ENCODE measurements around the gene LGALS7.
"Not testable (repeated sequence)": the region's sequence is repeated elsewhere in the genome, so short reads cannot be mapped to it uniquely, and the experiment has no call there.

LGALS7 gene

GRCh38 chr19:38754196-38754595, 19.1 kb downstream of the LGALS7 start:
- not testable (repeated sequence) for H3K4me1 ChIP-seq (ENCODE audit: control insufficient read depth in 1 of 2, insufficient read depth in 2 of 2, low read length in 2 of 2); H3K36me3 ChIP-seq (ENCODE audit: control insufficient read depth in 1 of 2, insufficient read depth in 2 of 2, low read length in 2 of 2); H3K9ac ChIP-seq (ENCODE audit: low read depth in 1 of 2, low read length in 2 of 2); H3K9me3 ChIP-seq (ENCODE audit: control insufficient read depth in 1 of 2, low read length in 2 of 2); H3K4me3 ChIP-seq (ENCODE audit: low read depth in 1 of 2, low read length in 2 of 2); H3K27ac ChIP-seq (ENCODE audit: low read depth, low read length); H3K27me3 ChIP-seq (ENCODE audit: control insufficient read depth in 1 of 2, insufficient read depth in 2 of 2, low read length in 2 of 2)

- H3K27ac ChIP-seq (ENCODE audit: low read depth, low read length); H3K27me3 ChIP-seq (ENCODE audit: control insufficient read depth in 1 of 2, insufficient read depth in 2 of 2, low read length in 2 of 2); H3K4me1 ChIP-seq (ENCODE audit: control insufficient read depth in 1 of 2, insufficient read depth in 2 of 2, low read length in 2 of 2); H3K9me3 ChIP-seq (ENCODE audit: control insufficient read depth in 1 of 2, low read length in 2 of 2); H3K9ac ChIP-seq (ENCODE audit: low read depth in 1 of 2, low read length in 2 of 2); H3K4me3 ChIP-seq (ENCODE audit: low read depth in 1 of 2, low read length in 2 of 2); H3K36me3 ChIP-seq (ENCODE audit: control insufficient read depth in 1 of 2, insufficient read depth in 2 of 2, low read length in 2 of 2): not testable (repeated sequence)
Measured at GRCh38 chr19:38753783-38754182, 19.5 kb downstream of the LGALS7 start.

GRCh38 chr19:38745316-38745715, 28.0 kb downstream of the LGALS7 start:
- H3K27me3 ChIP-seq (ENCODE audit: control insufficient read depth in 1 of 2, insufficient read depth in 2 of 2, low read length in 2 of 2): no peaks in the 10 kb centered on the region
- H3K4me1 ChIP-seq (ENCODE audit: control insufficient read depth in 1 of 2, insufficient read depth in 2 of 2, low read length in 2 of 2): no peaks in the 10 kb centered on the region
- no peak overlapping the region for H3K4me3 ChIP-seq (ENCODE audit: low read depth in 1 of 2, low read length in 2 of 2)
- H3K36me3 ChIP-seq (ENCODE audit: control insufficient read depth in 1 of 2, insufficient read depth in 2 of 2, low read length in 2 of 2): no peaks in the 10 kb centered on the region
- no peak overlapping the region for H3K9ac ChIP-seq (ENCODE audit: low read depth in 1 of 2, low read length in 2 of 2)
- H3K27ac ChIP-seq (ENCODE audit: low read depth, low read length): no peak overlapping the region
- no peaks in the 10 kb centered on the region for H3K9me3 ChIP-seq (ENCODE audit: control insufficient read depth in 1 of 2, low read length in 2 of 2)

GRCh38 chr19:38744874-38745273, 28.4 kb downstream of the LGALS7 start:
- no peaks in the 10 kb centered on the region for H3K27me3 ChIP-seq (ENCODE audit: control insufficient read depth in 1 of 2, insufficient read depth in 2 of 2, low read length in 2 of 2)
- H3K36me3 ChIP-seq (ENCODE audit: control insufficient read depth in 1 of 2, insufficient read depth in 2 of 2, low read length in 2 of 2): no peaks in the 10 kb centered on the region
- H3K4me3 ChIP-seq (ENCODE audit: low read depth in 1 of 2, low read length in 2 of 2): no peak overlapping the region
- no peak overlapping the region for H3K9ac ChIP-seq (ENCODE audit: low read depth in 1 of 2, low read length in 2 of 2)
- no peaks in the 10 kb centered on the region for H3K4me1 ChIP-seq (ENCODE audit: control insufficient read depth in 1 of 2, insufficient read depth in 2 of 2, low read length in 2 of 2)
- H3K9me3 ChIP-seq (ENCODE audit: control insufficient read depth in 1 of 2, low read length in 2 of 2): no peaks in the 10 kb centered on the region
- no peak overlapping the region for H3K27ac ChIP-seq (ENCODE audit: low read depth, low read length)

GRCh38 chr19:38744298-38744681, 29.0 kb downstream of the LGALS7 start, which contains the start of gene CAPN12:
CAPN12 (minus strand) TSS chr19:38744474; CDS start chr19:38744165, 309 bp downstream.
- no peaks in the 10 kb centered on the region for H3K9me3 ChIP-seq (ENCODE audit: control insufficient read depth in 1 of 2, low read length in 2 of 2)
- no peaks in the 10 kb centered on the region for H3K4me1 ChIP-seq (ENCODE audit: control insufficient read depth in 1 of 2, insufficient read depth in 2 of 2, low read length in 2 of 2)
- H3K27me3 ChIP-seq (ENCODE audit: control insufficient read depth in 1 of 2, insufficient read depth in 2 of 2, low read length in 2 of 2): no peaks in the 10 kb centered on the region
- H3K9ac ChIP-seq (ENCODE audit: low read depth in 1 of 2, low read length in 2 of 2): no peak within 1 kb of the TSS
- H3K36me3 ChIP-seq (ENCODE audit: control insufficient read depth in 1 of 2, insufficient read depth in 2 of 2, low read length in 2 of 2): no peaks in the 10 kb centered on the region
- no peak within 1 kb of the TSS for H3K4me3 ChIP-seq (ENCODE audit: low read depth in 1 of 2, low read length in 2 of 2)
- no peak within 1 kb of the TSS for H3K27ac ChIP-seq (ENCODE audit: low read depth, low read length)

- no peaks in the 10 kb centered on the region for H3K36me3 ChIP-seq (ENCODE audit: control insufficient read depth in 1 of 2, insufficient read depth in 2 of 2, low read length in 2 of 2)
- H3K27me3 ChIP-seq (ENCODE audit: control insufficient read depth in 1 of 2, insufficient read depth in 2 of 2, low read length in 2 of 2): no peaks in the 10 kb centered on the region
- H3K9me3 ChIP-seq (ENCODE audit: control insufficient read depth in 1 of 2, low read length in 2 of 2): no peaks in the 10 kb centered on the region
- H3K9ac ChIP-seq (ENCODE audit: low read depth in 1 of 2, low read length in 2 of 2): no peak overlapping the region
- no peak overlapping the region for H3K27ac ChIP-seq (ENCODE audit: low read depth, low read length)
- no peaks in the 10 kb centered on the region for H3K4me1 ChIP-seq (ENCODE audit: control insufficient read depth in 1 of 2, insufficient read depth in 2 of 2, low read length in 2 of 2)
- H3K4me3 ChIP-seq (ENCODE audit: low read depth in 1 of 2, low read length in 2 of 2): no peak overlapping the region
Measured at GRCh38 chr19:38743394-38744297, 29.7 kb downstream of the LGALS7 start.

- Histone ChIP-seq H3K4me1 (ENCODE audit: control insufficient read depth in 1 of 2, insufficient read depth in 2 of 2, low read length in 2 of 2) (no peaks in the 10 kb centered on the region), H3K36me3 (ENCODE audit: control insufficient read depth in 1 of 2, insufficient read depth in 2 of 2, low read length in 2 of 2) (no peaks in the 10 kb centered on the region), H3K9me3 (ENCODE audit: control insufficient read depth in 1 of 2, low read length in 2 of 2) (no peaks in the 10 kb centered on the region), H3K4me3 (ENCODE audit: low read depth in 1 of 2, low read length in 2 of 2) (no peak overlapping the region), H3K27me3 (ENCODE audit: control insufficient read depth in 1 of 2, insufficient read depth in 2 of 2, low read length in 2 of 2) (no peaks in the 10 kb centered on the region), H3K27ac (ENCODE audit: low read depth, low read length) (no peak overlapping the region), H3K9ac (ENCODE audit: low read depth in 1 of 2, low read length in 2 of 2) (no peak overlapping the region)
Measured at GRCh38 chr19:38742906-38743305, 30.4 kb downstream of the LGALS7 start.

GRCh38 chr19:38742296-38742695, 31.0 kb downstream of the LGALS7 start:
- no peak overlapping the region for H3K27ac ChIP-seq (ENCODE audit: low read depth, low read length)

GRCh38 chr19:38741670-38742069, 31.6 kb downstream of the LGALS7 start:
- no peak overlapping the region for H3K27ac ChIP-seq (ENCODE audit: low read depth, low read length)
- no peaks in the 10 kb centered on the region for H3K27me3 ChIP-seq (ENCODE audit: control insufficient read depth in 1 of 2, insufficient read depth in 2 of 2, low read length in 2 of 2)
- H3K4me1 ChIP-seq (ENCODE audit: control insufficient read depth in 1 of 2, insufficient read depth in 2 of 2, low read length in 2 of 2): no peaks in the 10 kb centered on the region
- no peak overlapping the region for H3K4me3 ChIP-seq (ENCODE audit: low read depth in 1 of 2, low read length in 2 of 2)
- H3K9ac ChIP-seq (ENCODE audit: low read depth in 1 of 2, low read length in 2 of 2): no peak overlapping the region
- no peaks in the 10 kb centered on the region for H3K36me3 ChIP-seq (ENCODE audit: control insufficient read depth in 1 of 2, insufficient read depth in 2 of 2, low read length in 2 of 2)
- H3K9me3 ChIP-seq (ENCODE audit: control insufficient read depth in 1 of 2, low read length in 2 of 2): no peaks in the 10 kb centered on the region

More at GRCh38 chr19:38742296-38742695, 31.0 kb downstream of the LGALS7 start:
- Histone ChIP-seq H3K36me3 (ENCODE audit: control insufficient read depth in 1 of 2, insufficient read depth in 2 of 2, low read length in 2 of 2) (no peaks in the 10 kb centered on the region), H3K4me3 (ENCODE audit: low read depth in 1 of 2, low read length in 2 of 2) (no peak overlapping the region), H3K4me1 (ENCODE audit: control insufficient read depth in 1 of 2, insufficient read depth in 2 of 2, low read length in 2 of 2) (no peaks in the 10 kb centered on the region), H3K9ac (ENCODE audit: low read depth in 1 of 2, low read length in 2 of 2) (no peak overlapping the region), H3K27me3 (ENCODE audit: control insufficient read depth in 1 of 2, insufficient read depth in 2 of 2, low read length in 2 of 2) (no peaks in the 10 kb centered on the region), H3K9me3 (ENCODE audit: control insufficient read depth in 1 of 2, low read length in 2 of 2) (no peaks in the 10 kb centered on the region)

- Histone ChIP-seq H3K4me3 (ENCODE audit: low read depth in 1 of 2, low read length in 2 of 2) (no peak overlapping the region), H3K9ac (ENCODE audit: low read depth in 1 of 2, low read length in 2 of 2) (no peak overlapping the region), H3K4me1 (ENCODE audit: control insufficient read depth in 1 of 2, insufficient read depth in 2 of 2, low read length in 2 of 2) (no peaks in the 10 kb centered on the region), H3K9me3 (ENCODE audit: control insufficient read depth in 1 of 2, low read length in 2 of 2) (no peaks in the 10 kb centered on the region), H3K27me3 (ENCODE audit: control insufficient read depth in 1 of 2, insufficient read depth in 2 of 2, low read length in 2 of 2) (no peaks in the 10 kb centered on the region), H3K36me3 (ENCODE audit: control insufficient read depth in 1 of 2, insufficient read depth in 2 of 2, low read length in 2 of 2) (no peaks in the 10 kb centered on the region), H3K27ac (ENCODE audit: low read depth, low read length) (no peak overlapping the region)
Measured at GRCh38 chr19:38740932-38741331, 32.4 kb downstream of the LGALS7 start.
